IPS DF 4.7 (cell line): ENCODE data around the gene NECAP2.
"Not testable (repeated sequence)": the region's sequence is repeated elsewhere in the genome, so short reads cannot be mapped to it uniquely, and the experiment has no call there.

Experiments
- DNase-seq: peaks from one replicate; pipeline ENCODE4 v3.0.0-alpha.2; 2013; ENCODE audit warnings: low spot score; ENCODE audit errors: extremely low read depth

The NECAP2 gene

DNA sequence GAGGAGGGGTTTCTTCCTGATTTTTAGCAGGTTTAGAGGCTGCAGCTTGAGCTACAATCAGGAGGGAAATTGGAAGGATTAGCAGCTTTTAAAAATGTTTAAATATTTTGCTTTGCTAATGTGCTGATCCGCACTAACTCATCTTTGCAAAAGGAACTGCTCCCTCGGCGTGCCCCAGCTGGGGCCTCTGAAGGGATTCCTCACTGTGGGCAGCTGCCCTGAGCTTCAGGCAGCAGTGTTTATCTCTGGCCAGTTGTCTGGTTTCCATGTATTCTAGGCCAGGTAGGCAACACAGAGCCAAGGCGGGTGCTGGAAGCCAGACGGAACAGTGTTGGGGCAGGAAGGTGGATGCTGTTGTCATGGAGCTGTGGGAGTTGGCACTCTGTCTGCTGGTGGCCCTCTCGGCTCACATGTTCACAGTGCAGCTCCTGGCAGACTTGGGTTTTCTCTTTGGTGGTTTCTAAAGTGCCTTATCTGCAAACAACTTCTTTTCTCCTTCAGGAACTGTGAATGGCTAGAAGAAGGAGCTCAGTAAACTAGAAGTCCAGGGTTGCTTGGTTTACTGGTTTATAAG, 18.9 kb downstream of the NECAP2 start:
- DNase-seq = no peak

DNA sequence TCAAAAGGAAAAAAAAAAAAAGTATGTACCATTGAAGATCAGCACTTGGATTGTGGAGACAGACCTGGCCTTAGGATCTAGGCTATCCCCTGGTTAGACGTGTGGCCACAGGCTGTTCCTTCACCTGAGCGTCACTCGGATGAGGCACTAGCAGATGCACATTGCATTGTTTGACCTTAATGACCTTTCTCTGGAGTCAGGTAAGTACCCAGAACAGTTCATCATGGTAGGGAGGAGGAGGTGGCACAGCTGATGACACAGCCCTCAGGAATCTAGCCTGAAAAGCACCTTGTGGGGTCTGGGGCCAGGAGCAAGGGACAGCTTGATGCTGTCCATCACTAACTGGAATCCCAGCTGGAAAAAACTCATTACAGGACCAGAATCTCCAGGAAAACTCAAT, 21.2 kb downstream of the NECAP2 start:
- no peak for DNase-seq

DNA sequence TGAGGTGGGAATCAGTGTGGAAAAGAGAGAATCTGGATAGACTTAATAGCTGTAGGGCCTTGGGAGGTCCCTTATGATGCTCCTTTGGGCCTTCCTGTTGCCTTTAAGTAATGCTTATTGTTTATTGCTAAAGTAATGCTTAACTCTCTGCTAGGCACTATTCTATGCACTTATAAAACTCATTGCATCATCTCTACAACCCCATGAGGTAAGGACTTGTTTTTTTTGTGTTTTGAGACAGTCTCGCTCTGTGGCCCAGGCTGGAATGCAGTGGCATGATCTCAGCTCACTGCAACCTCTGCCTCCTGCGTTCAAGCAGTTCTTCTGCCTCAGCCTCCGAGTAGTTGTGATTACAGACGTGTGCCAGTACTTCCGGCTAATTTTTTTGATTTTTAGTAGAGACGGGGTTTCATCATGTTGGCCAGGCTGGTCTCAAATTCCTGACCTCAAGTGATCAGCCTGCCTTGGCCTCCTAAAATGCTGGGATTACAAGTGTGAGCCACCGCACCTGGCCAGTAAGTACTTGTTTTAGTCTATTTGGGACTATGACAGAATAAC, 22.3 kb downstream of the NECAP2 start:
- DNase-seq = no peak

DNA sequence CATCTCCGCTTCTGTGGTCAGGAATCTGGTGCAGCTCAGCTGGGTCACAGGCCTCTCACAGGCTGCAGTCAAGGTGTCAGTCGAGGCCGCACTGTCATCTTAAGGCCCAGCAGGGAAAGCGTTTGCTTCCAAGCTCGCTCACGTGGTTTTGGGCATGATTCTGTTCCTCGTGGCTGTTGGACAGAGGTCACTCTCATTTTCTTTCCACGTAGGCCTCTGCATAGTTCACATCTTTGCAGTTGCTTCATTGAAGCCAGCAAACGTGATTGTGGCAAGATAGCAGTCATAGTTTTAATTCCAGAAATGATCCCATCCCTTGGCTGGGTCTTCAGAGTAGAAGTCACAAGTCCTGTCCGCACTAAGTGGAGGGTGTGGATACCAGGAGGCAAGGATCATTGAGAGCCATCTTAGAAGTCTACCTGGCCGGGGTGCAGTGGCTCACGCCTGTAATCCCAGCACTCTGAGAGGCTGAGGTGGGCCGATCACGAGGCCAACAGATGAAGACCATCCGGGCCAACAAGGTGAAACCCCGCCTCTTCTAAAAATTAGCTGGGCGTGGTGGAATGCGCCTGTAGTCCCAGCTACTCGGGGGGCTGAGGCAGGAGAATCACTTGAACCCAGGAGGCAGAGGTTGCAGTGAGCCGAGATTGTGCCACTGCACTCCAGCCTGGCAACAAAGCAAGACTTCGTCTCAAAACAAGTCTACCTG, 24.5 kb downstream of the NECAP2 start:
- no peak for DNase-seq

DNA sequence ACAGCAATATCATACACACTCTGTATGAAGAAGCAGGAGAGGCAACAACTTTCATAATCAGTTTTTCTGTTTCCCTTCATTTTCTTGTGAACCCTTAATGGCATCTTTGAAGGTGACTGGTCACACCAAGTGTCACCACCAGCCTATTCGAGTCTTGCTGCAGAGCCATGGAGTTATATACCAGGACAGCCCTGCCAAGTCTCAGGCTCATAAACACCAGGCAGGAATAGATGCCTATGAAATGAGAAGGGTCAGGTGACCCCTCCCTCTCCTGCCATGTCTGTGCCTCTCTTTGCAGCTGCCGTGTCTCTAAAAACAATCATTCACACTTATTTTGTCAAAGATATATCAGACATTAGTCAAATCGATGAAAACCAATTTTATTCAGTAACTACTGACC, 28.0 kb downstream of the NECAP2 start:
- no peak for DNase-seq

DNA sequence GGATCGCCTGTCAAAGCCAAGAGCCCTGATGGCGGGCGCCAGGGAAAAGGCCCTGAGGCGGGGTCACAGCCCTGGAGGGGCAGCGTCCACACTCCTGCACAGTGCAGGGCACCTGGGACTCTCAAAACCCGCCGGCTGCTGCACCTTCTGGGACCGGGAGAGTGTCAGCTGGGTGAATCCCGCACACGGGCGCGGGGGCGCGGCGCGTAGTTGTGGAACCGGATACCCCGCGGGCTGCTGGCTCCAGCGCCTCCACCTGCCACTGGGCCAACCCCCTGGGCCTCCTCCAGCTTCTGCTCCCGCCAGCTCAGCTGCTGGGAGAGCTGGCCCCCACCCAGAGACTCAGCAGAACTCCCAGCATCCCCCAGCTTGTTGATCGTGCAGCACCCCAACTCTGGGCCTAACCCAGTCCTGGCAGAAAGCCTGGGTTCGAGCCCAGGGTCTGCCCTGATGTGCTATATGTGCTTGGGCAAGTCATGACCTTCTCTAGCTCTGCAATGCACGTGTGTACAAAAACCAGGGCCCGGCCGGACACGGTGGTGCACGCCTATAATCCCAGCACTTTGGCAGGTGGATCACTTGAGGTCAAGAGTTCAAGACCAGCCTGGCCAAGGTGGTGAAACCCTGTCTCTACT, 33.8 kb downstream of the NECAP2 start:
- no peak for DNase-seq

DNA sequence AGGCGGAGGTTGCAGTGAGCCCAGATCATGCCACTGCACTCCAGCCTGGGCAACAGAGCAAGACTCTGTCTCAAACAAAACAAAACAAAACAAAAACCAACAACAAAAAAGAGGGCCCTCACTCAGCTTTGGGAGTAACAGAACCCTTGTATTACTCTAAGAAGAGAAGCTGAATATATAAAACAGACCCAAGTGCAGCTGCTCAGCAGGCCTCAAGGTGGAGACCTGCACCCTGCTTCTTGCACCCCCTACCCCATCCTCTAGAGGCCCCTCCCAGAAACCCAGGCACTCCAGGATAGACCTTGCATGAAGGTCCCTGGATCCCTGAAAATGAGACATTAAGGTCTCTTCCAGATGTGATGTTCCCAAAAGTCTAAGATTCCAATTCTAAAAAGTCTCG, 34.4 kb downstream of the NECAP2 start:
- DNase-seq = not testable (repeated sequence)

DNA sequence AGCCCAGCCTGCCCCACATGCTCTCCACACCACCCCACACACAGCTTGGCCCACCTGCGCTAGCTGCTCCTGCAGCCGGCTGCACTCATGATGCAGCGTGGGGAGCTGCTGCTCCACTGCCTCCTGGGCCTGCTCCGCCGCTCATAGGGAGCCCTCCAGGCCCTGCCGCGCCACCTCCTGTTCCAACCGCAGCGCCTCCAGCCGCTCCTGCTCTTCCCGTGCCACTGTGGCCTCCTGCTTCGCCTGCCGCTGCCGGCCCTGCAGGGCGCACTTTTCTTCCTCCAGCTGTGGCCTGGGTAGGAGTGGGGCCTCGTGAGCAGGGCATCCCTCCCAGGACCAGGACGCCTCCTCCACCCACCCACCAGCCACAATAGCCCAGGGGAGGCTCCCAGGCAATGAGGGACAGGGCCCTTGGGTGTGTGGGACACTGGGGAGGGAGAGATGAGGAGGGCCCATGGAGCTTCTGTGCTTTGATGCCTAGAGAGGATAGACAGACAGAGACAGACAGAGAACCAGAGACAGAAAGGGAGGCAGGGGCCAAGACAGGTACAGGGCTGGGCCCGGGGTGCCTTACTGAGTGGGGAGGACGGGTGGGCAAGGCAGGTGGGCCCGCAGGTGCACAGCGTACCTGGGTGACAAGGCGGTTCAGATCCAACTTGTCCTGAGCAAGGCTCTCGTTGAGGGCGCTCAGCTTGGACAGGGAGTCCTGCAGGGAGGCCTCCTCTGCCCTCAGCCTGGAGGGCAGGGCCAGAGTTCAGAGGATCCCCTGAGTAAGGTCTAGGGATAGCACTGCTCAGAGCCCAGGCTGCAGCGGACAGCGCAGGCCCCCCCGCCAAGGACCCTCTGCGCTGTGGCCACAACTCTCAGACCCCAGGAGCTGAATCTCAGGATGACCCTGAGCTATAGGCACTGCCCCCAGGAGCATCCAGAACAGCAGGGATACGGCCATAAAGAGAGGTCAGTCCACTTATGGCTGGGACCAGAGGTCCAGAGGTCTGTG, 35.5 kb downstream of the NECAP2 start:
- not testable (repeated sequence) for DNase-seq

DNA sequence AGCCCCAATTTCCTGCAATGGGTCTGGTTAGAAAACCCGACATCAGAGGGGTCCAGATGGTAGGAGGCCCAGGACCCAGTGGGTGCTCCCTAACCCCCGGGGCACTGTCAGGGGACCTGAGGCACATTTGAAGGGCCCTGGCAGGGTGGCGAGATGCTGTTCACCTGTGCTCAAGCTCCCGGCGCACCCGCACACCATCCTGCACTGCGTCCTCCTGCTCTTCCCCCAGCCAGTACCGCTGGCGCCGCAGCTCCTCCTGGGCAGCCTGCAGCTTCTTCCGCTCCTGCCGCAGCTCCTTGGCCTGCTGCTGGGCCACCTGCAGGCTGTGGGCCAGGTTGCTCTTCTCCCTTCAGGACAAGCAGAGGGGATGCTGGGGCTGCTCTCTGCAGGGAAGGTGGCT, 37.6 kb downstream of the NECAP2 start:
- no peak for DNase-seq

DNA sequence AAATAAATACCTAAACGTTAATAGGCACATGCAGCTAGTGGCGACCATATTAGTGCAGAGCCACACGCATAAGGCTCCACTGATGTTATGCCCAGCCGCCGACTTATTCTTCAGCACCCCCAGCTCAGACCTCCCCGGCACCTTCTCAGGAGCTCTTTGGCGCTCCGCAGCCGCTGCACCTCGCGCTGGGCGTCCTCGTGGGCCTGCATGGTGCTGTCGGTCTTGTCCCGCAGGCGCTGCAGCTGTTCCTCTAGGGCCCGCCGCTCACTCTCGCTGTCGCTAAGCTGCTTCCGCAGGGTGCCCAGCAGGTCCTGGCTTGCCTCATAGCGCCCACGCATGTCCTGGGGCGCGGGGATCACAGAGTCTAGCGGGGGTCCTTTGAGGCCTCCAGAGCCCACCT, 42.6 kb downstream of the NECAP2 start:
- DNase-seq = not testable (repeated sequence)

DNA sequence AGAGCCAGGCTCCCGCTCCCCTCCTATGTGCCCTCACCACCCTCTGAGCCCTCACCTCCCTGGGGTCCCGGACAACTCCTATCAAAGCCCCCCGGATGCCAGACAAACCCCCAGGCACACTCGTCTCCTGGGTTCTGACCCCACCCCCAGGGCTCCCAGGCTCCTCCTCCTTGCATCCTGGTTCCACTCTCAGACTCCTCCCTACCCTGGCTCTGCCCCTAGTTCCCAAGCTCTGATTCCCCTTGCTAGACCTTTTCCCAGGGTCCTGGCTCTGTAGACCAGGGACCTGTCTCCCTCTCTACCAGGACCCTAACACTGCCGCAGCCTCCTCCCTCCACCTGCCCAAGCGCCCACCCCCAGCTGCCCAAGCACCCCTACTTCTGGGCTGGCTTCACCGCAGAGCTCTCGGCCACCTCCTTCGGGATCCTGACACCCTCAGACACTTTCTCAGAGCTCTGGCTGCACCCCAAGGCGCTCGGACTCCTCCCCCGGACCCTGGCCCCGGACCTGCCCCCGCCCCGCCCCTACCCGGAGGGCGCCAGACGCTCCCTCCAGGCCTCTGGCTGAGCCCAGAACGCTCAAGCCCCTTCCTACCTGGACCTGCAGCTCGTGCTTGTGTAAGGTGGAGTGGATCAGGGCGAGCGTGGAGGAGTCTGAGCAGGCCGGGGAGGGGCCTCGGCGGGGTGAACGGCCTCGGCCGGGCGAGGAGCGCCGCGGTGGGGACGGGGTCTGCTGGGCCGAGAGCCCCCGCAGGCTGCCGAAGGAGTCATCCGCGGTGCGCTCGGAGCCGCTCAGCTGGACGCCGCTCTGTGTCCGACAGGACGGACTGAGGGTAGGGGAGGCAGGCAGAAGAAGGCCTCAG, 43.3 kb downstream of the NECAP2 start:
- DNase-seq = not testable (repeated sequence)

DNA sequence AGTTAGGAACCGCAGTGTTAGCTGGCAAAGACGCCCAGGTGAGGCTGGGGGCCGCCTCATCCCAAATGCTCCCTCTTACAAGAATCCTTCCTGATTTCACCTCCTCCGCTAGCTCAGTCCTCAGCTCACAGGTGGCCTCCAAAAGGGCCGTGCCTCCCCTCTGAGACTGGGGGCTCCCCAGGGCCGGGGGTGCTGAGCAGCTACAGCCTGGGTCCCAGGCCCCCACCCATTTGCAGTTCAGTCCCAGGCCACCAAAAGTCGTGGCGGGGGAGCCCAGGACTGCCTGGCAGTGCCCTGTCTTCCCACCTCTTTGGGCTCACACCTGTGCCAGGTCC, 43.9 kb downstream of the NECAP2 start:
- no peak for DNase-seq

DNA sequence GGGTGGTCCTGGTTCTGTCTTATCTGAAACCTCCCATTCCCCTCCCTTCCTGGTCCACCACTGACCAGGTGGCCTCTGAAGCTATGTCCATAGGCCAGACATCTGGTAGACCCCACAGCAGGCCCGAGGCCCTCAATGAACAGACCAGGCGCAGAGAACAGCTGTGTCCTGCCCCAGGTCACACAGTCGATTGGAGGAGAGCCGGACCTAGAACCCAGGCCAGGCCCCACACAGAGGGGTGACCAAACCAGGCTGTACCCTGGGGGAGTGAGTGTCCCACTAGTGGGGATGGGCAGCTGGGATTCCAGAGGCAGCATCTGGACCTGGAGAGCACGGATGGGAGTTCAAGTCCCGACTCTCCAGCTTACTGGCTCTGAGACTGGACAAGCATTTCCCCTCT, 44.4 kb downstream of the NECAP2 start:
- DNase-seq = no peak

DNA sequence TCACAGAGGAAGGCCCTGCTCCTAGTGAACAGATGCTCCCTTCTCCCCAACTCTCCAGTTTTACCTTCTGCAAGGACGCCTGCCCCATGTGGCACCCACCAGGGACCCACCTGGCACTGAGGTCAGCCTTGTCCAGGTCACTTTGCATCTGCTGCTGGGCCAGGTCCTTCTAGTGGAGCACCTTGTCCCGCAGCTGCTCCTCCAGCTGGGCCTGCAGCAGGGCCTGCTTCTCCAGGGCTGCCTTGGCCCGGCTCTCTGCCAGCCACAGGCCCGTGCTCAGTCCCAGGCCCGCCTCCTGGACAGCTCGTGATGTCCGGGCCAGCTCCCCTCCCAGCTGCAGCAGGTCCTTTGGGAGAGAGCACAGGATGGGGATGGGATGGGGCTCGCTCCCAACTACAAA, 45.8 kb downstream of the NECAP2 start:
- DNase-seq = not testable (repeated sequence)

DNA sequence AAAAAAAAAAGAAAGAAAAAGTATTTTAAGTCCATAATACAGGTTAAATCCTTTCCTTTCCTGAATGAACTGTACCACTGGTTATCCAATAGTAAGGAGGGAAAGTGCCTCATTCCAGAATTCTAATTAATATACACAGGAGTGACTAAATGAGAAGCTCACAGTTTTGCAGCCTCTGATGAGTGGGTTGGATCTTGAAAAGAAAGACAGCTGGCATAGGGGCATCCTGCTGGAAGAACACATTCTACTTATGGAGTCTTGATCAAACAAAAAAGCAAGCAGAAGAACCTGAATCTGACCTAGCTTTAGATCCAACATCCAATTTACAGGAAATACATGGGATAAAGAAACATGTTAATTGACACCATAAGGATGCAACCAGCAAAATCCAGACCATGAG, 46.5 kb downstream of the NECAP2 start:
- DNase-seq = not testable (repeated sequence)

DNA sequence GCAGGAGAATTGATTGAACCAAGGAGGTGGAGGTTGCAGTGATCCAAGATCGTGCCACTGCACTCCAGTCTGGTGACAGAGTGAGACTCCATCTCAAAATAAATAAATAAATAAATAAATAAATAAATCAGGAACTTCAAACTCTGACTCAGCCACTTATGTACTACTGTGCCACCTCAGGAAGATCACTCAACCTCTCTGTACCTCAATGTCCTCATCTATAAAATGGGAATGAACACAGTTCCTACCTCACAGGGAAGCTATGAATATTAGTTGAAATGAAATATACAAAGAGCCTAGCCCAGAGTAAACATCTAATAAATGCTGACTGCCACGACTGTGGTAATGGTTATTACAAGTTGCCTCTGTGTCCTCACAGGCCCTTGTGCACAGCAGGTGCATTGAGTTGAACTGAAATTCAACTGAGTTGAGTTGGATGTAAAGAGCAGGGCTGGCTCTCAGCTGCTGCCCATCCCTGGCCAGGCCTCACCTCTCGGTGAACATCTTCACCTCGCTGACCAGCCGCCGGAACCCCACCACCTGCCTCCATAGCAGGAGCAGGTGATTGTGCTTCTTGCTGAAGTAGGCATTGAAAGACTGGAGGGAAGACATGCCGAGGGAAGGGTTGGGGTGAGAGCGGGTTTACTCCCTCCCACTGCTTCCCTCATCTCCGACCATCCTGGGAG, 48.8 kb downstream of the NECAP2 start:
- not testable (repeated sequence) for DNase-seq

DNA sequence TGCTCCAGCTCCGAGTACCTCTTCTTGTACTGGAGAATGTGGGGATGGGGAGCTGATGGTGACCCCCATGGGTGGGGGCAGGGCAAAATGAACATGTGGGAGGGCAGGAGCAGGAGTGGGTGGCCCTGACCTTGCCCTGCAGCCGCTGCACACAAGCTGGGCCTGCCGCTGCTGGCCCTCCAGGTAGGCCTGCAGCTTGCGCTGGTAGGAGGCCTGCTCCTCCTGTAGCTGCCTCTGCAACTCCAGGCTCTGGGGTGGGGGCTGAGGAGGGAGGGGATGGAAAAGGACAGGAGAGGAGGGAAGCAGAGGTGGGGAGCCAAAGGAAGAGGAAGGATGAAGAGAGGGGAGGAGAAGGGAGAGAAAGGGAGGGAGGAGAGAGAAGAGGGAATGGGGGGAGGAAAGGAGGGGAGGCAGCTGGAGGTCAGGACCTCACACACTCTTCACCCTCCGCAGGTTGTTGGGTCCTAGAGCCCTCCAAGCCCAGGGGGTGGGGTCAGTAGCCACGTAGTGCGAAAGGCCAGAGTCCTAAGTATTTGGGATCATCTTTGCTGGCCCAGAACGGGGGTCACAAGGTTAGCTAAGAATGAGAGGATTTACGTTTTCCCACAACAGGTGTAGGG, 50.6 kb downstream of the NECAP2 start:
- DNase-seq = no peak

DNA sequence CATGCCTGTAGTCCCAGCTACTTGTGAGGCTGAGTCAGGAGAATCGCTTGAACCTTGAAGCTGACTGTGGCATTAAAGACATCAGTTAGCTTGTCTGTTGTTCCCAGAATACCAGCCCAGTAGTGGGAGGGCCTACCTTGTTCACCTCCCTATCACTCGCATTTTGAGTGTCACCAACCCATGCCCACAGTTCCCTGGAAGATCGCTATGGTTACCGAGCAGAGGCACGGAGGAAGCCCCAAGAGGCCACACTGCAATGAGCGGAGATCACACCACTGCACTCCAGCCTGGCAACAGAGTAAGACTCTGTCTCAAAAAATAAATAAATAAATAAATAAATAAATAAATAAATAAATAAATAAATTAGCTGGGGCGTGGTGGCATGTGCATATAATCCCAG, 52.4 kb downstream of the NECAP2 start:
- not testable (repeated sequence) for DNase-seq

DNA sequence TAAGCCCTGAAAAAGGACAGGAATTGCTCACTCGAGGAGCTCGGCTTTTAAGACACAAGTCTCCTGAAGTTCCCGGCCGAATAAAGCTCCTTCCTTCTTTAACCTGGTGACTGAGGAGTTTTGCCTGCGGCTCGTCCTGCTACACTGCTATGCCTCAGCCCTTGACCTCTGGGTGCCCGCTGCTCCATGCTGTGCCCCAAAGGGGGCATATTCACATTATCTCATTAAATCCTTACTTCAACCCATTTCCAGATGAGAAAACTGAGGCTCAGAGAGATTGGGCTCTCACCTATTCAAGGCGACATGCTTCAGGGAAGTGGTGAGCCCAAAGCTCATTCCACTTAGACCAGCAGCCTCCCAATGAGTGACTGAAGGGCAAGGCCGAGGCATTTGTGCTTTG, 53.2 kb downstream of the NECAP2 start:
- DNase-seq = not testable (repeated sequence)
